Measurements from ENCODE around the gene CCDC183. TPM values are rescaled to one million over a fixed set of nuclear protein-coding genes. Genes with fewer than 3 reads are reported as not detected.
A peak's percentile ranks its signal among the peaks of the same experiment; 100 is the strongest.
"Not testable (repeated sequence)": the region's sequence is repeated elsewhere in the genome, so short reads cannot be mapped to it uniquely, and the experiment has no call there.

CCDC183 gene
- total RNA-seq, 5 donors from 2014 or later (not counting 1 experiment from before 2014, with no cell fraction given): 1.9 to 2.9 (median 2.3) TPM

GRCh38 chr9:136794281-136794999 lies 1.7 kb upstream of the CCDC183 start:
- ATAC-seq (replicated peaks in 1 of 4) (no peak), DNase-seq (no peak)
- Histone ChIP-seq H3K9me3 (no peaks in the 10 kb centered on the region), H3K36me3 (ENCODE audit: control insufficient read depth in 2 of 2, extremely low read depth in 1 of 2, insufficient read depth in 1 of 2, low read length in 1 of 2) (peaks cover 0 to 7% of the 10 kb centered on the region in 2 donors), H3K27ac (ENCODE audit: low read length) (no peak overlapping the region), H3K4me1 (ENCODE audit: control insufficient read depth in 1 of 2, extremely low read depth in 1 of 2, insufficient read depth in 2 of 2, low read length in 2 of 2) (peaks cover 7 to 48% of the 10 kb centered on the region in 2 experiments), H3K27me3 (replicated peaks in 1 of 2; ENCODE audit: control insufficient read depth in 2 of 2, extremely low read depth in 1 of 2, insufficient read depth in 2 of 2, low read length in 1 of 2) (peaks cover 0 to 13% of the 10 kb centered on the region in 2 experiments), H3K4me3 (ENCODE audit: control insufficient read depth in 1 of 2, extremely low read depth in 1 of 2, low read length in 1 of 2) (no peak overlapping the region)
- 95% methylated on average over 13 of the region's 14 CpGs for WGBS (ENCODE audit: insufficient coverage)
- Mint-ChIP-seq H3K27ac (no peak overlapping the region), H3K36me3 (peaks cover 5% of the 10 kb centered on the region), H3K4me1 (peaks cover 28 to 33% (median 29%) of the 10 kb centered on the region in 3 donors), H3K9me3 (no peaks in the 10 kb centered on the region), H3K27me3 (peaks cover 0 to 2% of the 10 kb centered on the region in 2 donors), H3K4me3 (no peak overlapping the region)
- POLR2A ChIA-PET: no interaction called here
- CTCF ChIA-PET: interaction anchor here in 1 of 2 donors (0.5 kb wide), 1 partner anchor 136 kb away, joined by 5 read pairs; no protein-coding TSS in a partner anchor

- H3K9me3 Mint-ChIP-seq: no peaks in the 10 kb centered on the region
- H3K4me3 Mint-ChIP-seq: no peak overlapping the region
- peaks cover 5% of the 10 kb centered on the region for H3K36me3 Mint-ChIP-seq
- no peak for DNase-seq
- ChIA-PET POLR2A (no interaction called here), CTCF (no interaction called here)
- H3K27me3 Mint-ChIP-seq: peaks cover 0 to 2% of the 10 kb centered on the region in 2 donors
- H3K9me3 ChIP-seq: no peaks in the 10 kb centered on the region
- H3K36me3 ChIP-seq (ENCODE audit: control insufficient read depth in 2 of 2, extremely low read depth in 1 of 2, insufficient read depth in 1 of 2, low read length in 1 of 2): peaks cover 0 to 7% of the 10 kb centered on the region in 2 donors
- H3K4me3 ChIP-seq (ENCODE audit: control insufficient read depth in 1 of 2, extremely low read depth in 1 of 2, low read length in 1 of 2): no peak overlapping the region
- no peak overlapping the region for H3K27ac ChIP-seq (ENCODE audit: low read length)
- H3K27ac Mint-ChIP-seq: no peak overlapping the region
- 84% methylated on average over 3 of the region's 6 CpGs for WGBS (ENCODE audit: insufficient coverage)
- peaks cover 0 to 18% of the 10 kb centered on the region in 2 experiments for H3K27me3 ChIP-seq (replicated peaks in 1 of 2; ENCODE audit: control insufficient read depth in 2 of 2, extremely low read depth in 1 of 2, insufficient read depth in 2 of 2, low read length in 1 of 2)
- peaks cover 30 to 35% (median 30%) of the 10 kb centered on the region in 3 donors for H3K4me1 Mint-ChIP-seq
- ATAC-seq (replicated peaks in 1 of 4): no peak
- peaks cover 7 to 52% of the 10 kb centered on the region in 2 experiments for H3K4me1 ChIP-seq (ENCODE audit: control insufficient read depth in 1 of 2, extremely low read depth in 1 of 2, insufficient read depth in 2 of 2, low read length in 2 of 2)
Observed at GRCh38 chr9:136795000-136795348, 1.2 kb upstream of the CCDC183 start.

DNA sequence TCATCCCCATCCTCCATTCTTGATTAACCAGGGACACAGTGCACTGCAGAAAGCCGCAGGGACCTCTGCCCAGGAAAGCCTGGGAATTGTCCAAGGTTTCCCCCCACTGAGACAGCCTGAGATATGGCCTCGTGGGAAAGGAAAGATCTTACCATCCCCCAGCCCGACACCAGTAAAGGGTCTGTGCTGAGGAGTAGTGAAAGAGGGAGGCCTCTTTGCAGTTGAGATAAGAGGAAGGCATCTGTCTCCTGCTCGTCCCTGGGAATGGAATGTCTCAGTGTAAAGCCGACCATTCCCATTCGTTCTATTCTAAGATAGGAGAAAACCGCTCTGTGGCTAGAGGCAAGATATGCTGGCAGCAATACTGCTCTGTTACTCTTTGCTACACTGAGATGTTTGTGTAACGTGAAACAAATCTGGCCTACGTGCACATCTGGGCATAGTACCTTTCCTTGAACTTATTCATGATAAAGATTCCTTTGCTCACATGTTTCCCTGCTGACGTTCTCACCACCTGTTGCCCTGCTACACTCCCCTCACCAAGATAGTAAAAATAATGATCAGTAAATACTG lies 723 bp downstream of the CCDC183 start:
- DNase-seq; H3K4me3 ChIP-seq (ENCODE audit: control insufficient read depth in 1 of 2, extremely low read depth in 1 of 2, low read length in 1 of 2); H3K9me3 ChIP-seq; ATAC-seq (replicated peaks in 1 of 4); H3K27ac ChIP-seq (ENCODE audit: low read length); H3K9me3 Mint-ChIP-seq; CTCF ChIA-PET; H3K36me3 ChIP-seq (ENCODE audit: control insufficient read depth in 2 of 2, extremely low read depth in 1 of 2, insufficient read depth in 1 of 2, low read length in 1 of 2); POLR2A ChIA-PET; H3K27me3 Mint-ChIP-seq; H3K27ac Mint-ChIP-seq; H3K36me3 Mint-ChIP-seq: not testable (repeated sequence)
- Histone ChIP-seq H3K4me1 (ENCODE audit: control insufficient read depth in 1 of 2, extremely low read depth in 1 of 2, insufficient read depth in 2 of 2, low read length in 2 of 2) (peaks cover 4 to 49% of the 10 kb centered on the region in 2 experiments), H3K27me3 (replicated peaks in 1 of 2; ENCODE audit: control insufficient read depth in 2 of 2, extremely low read depth in 1 of 2, insufficient read depth in 2 of 2, low read length in 1 of 2) (peaks cover 0 to 27% of the 10 kb centered on the region in 2 experiments)
- Mint-ChIP-seq H3K4me3 (peak overlapping the region in 1 of 3 donors; percentile 28), H3K4me1 (peaks cover 36 to 44% (median 38%) of the 10 kb centered on the region in 3 donors)
- 72% methylated on average over 4 of the region's 10 CpGs for WGBS (ENCODE audit: insufficient coverage)

- H3K27me3 Mint-ChIP-seq: peaks cover 0 to 2% of the 10 kb centered on the region in 2 donors
- CTCF ChIA-PET: no interaction called here
- Histone ChIP-seq H3K4me3 (ENCODE audit: control insufficient read depth in 1 of 2, extremely low read depth in 1 of 2, low read length in 1 of 2) (no peak overlapping the region), H3K9me3 (no peaks in the 10 kb centered on the region), H3K27ac (ENCODE audit: low read length) (no peak overlapping the region), H3K27me3 (replicated peaks in 1 of 2; ENCODE audit: control insufficient read depth in 2 of 2, extremely low read depth in 1 of 2, insufficient read depth in 2 of 2, low read length in 1 of 2) (peaks cover 0 to 32% of the 10 kb centered on the region in 2 experiments), H3K4me1 (ENCODE audit: control insufficient read depth in 1 of 2, extremely low read depth in 1 of 2, insufficient read depth in 2 of 2, low read length in 2 of 2) (peaks cover 4 to 36% of the 10 kb centered on the region in 2 experiments), H3K36me3 (ENCODE audit: control insufficient read depth in 2 of 2, extremely low read depth in 1 of 2, insufficient read depth in 1 of 2, low read length in 1 of 2) (no peaks in the 10 kb centered on the region)
- H3K36me3 Mint-ChIP-seq: no peaks in the 10 kb centered on the region
- POLR2A ChIA-PET: no interaction called here
- H3K9me3 Mint-ChIP-seq: no peaks in the 10 kb centered on the region
- ATAC-seq (replicated peaks in 1 of 4) (no peak), DNase-seq (no peak)
- 90% methylated on average over 2 of the region's 6 CpGs for WGBS (ENCODE audit: insufficient coverage)
- H3K4me1 Mint-ChIP-seq: peaks cover 31 to 35% (median 31%) of the 10 kb centered on the region in 3 donors
- H3K4me3 Mint-ChIP-seq: no peak overlapping the region
- H3K27ac Mint-ChIP-seq: no peak overlapping the region
Observed at GRCh38 chr9:136798708-136799078, 2.6 kb downstream of the CCDC183 start.

GRCh38 chr9:136799079-136799853 lies 3.1 kb downstream of the CCDC183 start:
- Mint-ChIP-seq H3K9me3 (no peaks in the 10 kb centered on the region), H3K4me1 (peaks cover 31 to 35% (median 34%) of the 10 kb centered on the region in 3 donors), H3K36me3 (no peaks in the 10 kb centered on the region), H3K4me3 (peak overlapping the region; percentile 39 to 81 (median 78)), H3K27ac (no peak overlapping the region), H3K27me3 (peaks cover 0 to 2% of the 10 kb centered on the region in 2 donors)
- H3K36me3 ChIP-seq (ENCODE audit: control insufficient read depth in 2 of 2, extremely low read depth in 1 of 2, insufficient read depth in 1 of 2, low read length in 1 of 2): no peaks in the 10 kb centered on the region
- H3K4me3 ChIP-seq (ENCODE audit: control insufficient read depth in 1 of 2, extremely low read depth in 1 of 2, low read length in 1 of 2): peak overlapping the region; percentile 64 to 71
- ATAC-seq (replicated peaks in 1 of 4) (no peak), DNase-seq (no peak)
- H3K9me3 ChIP-seq: no peaks in the 10 kb centered on the region
- CTCF ChIA-PET: interaction anchor here in 1 of 2 donors (0.6 kb wide), 1 partner anchor 386 kb away, joined by 4 read pairs; no protein-coding TSS in a partner anchor
- H3K27me3 ChIP-seq (replicated peaks in 1 of 2; ENCODE audit: control insufficient read depth in 2 of 2, extremely low read depth in 1 of 2, insufficient read depth in 2 of 2, low read length in 1 of 2): peaks cover 0 to 32% of the 10 kb centered on the region in 2 experiments
- H3K27ac ChIP-seq (ENCODE audit: low read length): no peak overlapping the region
- WGBS (ENCODE audit: insufficient coverage): 24% methylated on average over 28 of the region's 35 CpGs
- H3K4me1 ChIP-seq (ENCODE audit: control insufficient read depth in 1 of 2, extremely low read depth in 1 of 2, insufficient read depth in 2 of 2, low read length in 2 of 2): peaks cover 4 to 36% of the 10 kb centered on the region in 2 experiments
- POLR2A ChIA-PET: interaction anchor here (0.7 kb wide), 2 partner anchors 192 to 288 kb away, joined by 3 read pairs; no protein-coding TSS in a partner anchor

Data from T-cell (primary cell).